Thyroid gland (tissue), 4 donors: Measurements from ENCODE around the gene IMP3. TPM values are rescaled to one million over a fixed set of nuclear protein-coding genes. Genes with fewer than 3 reads are reported as not detected.

Source experiments
- DNase-seq, 2 donors: peaks; one replicate each; pipeline ENCODE4 v3.0.0-alpha.2; 2019
- H3K27ac ChIP-seq, 3 donors: fragments of 200-600 bp; sonication (generic); 1 replicate in 2 of 3; 2 replicates in 1 of 3; pipeline ENCODE4 v1.5.1; 2016 to 2019; ENCODE audit warnings: mild to moderate bottlenecking in 1 of 3, moderate library complexity in 1 of 3
- H3K27me3 ChIP-seq: fragments of 200-600 bp; sonication (generic); one replicate; pipeline ENCODE4 v1.5.1; 2019
- H3K36me3 ChIP-seq, 2 donors: fragments of 200-600 bp; sonication (generic); one replicate each; pipeline ENCODE4 v1.5.1; 2016 to 2019
- H3K4me1 ChIP-seq, 2 donors: fragments of 200-600 bp; sonication (generic); one replicate each; pipeline ENCODE4 v1.5.1; 2017 to 2019
- H3K4me3 ChIP-seq, 3 donors: fragments of 200-600 bp; sonication (generic); replicated peaks in 1 of 3; 1 replicate in 2 of 3; 2 replicates in 1 of 3; pipeline ENCODE4 v1.5.1; 2016; ENCODE audit warnings: mild to moderate bottlenecking in 1 of 3
- H3K9me3 ChIP-seq: fragments of 200-600 bp; sonication (generic); one replicate; pipeline ENCODE4 v1.5.1; 2017
- POLR2A ChIP-seq, 2 donors: fragments of 450-650 bp; IDR thresholded peaks; one replicate each; pipeline ENCODE4 v1.6.1; 2017; ENCODE audit warnings: antibody characterized with exemption in 2 of 2, mild to moderate bottlenecking in 2 of 2, moderate library complexity in 1 of 2
- WGBS, 2 donors: methylation state at CpG; one replicate each; pipeline ENCODE4 v1.1.5; 2017; 5-methylcytosine and 5-hydroxymethylcytosine counted together
- intact Hi-C: fragments of 100-400 bp; cut with DNase I; formaldehyde crosslinking; loops from one replicate; pipeline ENCODE4 v1.15.1; 2023
- total RNA-seq, 4 donors: library from RNA; depleted of rRNA; stranded (reverse); fragments of >200 nt; gene quantifications; one replicate each; pipeline ENCODE4 v1.2.3, GENCODE V29; 2016
- TF ChIP-seq, protein P1 (sequence below), 6 experiments: fragments of 200-600 bp in 3 of 6; fragments of 450-650 bp in 3 of 6; sonication (generic) in 3 of 6; IDR thresholded peaks; one replicate each; pipeline ENCODE4 v1.5.1; 2016 to 2019; ENCODE audit warnings: antibody characterized with exemption in 6 of 6, mild to moderate bottlenecking in 2 of 6, inconsistent platforms in 1 of 6, moderate library complexity in 1 of 6

The IMP3 gene
- total RNA-seq, 4 donors from 2014 or later = 75.2 to 187 (median 133) TPM

DNA sequence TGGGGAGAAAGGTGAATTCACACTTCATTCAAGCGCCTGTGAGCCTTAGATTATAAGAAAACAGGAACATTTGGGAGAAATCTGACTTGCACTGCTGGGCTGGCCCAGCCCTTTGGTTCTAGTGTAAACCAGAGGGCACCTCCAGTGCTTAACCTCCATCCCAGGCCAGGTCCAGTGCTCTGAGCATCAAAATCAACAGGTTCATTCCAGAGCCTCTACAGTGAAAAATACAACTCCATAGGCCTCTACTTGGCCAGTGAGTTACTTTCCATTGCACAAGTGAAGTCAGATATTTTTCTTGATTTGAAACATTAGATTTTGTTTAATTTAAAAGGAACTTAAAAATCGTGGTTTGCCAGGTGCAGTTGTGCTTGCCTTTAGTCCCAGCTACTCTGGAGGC, 17.5 kb downstream of the IMP3 start:
- Histone ChIP-seq H3K36me3 (peaks cover 5 to 6% of the 10 kb centered on the region in 2 donors), H3K4me3 (no peak overlapping the region), H3K4me1 (peaks cover 5 to 18% of the 10 kb centered on the region in 2 donors), H3K9me3 (no peaks in the 10 kb centered on the region), H3K27me3 (no peaks in the 10 kb centered on the region), H3K27ac (peak overlapping the region in 1 of 3 donors; percentile 7)
- intact Hi-C loops = no loop called here
- 85% methylated on average over 2 of the region's 2 CpGs for WGBS, 2 donors
- TF ChIP-seq POLR2A (IDR thresholded peaks at IDR 0.05) = no peak
- TF ChIP-seq, protein P1, sequence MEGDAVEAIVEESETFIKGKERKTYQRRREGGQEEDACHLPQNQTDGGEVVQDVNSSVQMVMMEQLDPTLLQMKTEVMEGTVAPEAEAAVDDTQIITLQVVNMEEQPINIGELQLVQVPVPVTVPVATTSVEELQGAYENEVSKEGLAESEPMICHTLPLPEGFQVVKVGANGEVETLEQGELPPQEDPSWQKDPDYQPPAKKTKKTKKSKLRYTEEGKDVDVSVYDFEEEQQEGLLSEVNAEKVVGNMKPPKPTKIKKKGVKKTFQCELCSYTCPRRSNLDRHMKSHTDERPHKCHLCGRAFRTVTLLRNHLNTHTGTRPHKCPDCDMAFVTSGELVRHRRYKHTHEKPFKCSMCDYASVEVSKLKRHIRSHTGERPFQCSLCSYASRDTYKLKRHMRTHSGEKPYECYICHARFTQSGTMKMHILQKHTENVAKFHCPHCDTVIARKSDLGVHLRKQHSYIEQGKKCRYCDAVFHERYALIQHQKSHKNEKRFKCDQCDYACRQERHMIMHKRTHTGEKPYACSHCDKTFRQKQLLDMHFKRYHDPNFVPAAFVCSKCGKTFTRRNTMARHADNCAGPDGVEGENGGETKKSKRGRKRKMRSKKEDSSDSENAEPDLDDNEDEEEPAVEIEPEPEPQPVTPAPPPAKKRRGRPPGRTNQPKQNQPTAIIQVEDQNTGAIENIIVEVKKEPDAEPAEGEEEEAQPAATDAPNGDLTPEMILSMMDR (IDR thresholded peaks at IDR 0.05) = no peak
- no peak for DNase-seq

DNA sequence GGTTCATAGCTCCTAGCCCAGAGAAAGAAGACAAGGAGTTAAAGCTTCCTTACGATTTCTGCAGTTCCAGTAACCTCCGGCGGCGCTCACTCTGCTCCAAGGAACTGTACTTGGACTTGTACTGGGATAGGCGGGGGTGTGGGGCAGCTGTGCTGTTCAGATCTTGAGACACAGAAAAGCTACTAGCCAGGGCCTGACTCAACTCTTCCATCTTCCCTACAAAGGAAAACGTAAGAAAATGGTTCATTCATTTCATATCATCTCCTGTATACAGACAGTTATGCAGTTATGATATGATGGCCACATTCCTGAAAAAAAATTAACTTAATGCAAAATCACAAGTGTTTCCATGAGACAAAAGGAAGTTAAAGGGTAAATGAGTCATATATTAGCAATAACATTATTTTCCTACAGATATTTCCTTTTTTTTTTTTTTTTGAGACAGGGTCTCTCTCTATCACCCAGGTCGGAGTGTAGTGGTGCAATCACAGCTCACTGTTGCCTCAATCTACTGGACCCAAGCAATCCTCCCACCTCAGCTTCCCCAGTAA, 19.1 kb downstream of the IMP3 start:
- no peaks in the 10 kb centered on the region for H3K9me3 ChIP-seq
- H3K4me1 ChIP-seq = peaks cover 2% of the 10 kb centered on the region in 2 donors
- DNase-seq = peak in 1 of 2 donors; percentile 30
- WGBS, 2 donors = 63 to 67% methylated on average over 7 of the region's 7 CpGs
- H3K27me3 ChIP-seq = no peaks in the 10 kb centered on the region
- peak overlapping the region in 1 of 3 donors; percentile 52 for H3K27ac ChIP-seq
- no peak for TF ChIP-seq POLR2A (IDR thresholded peaks at IDR 0.05)
- TF ChIP-seq, protein P1 (IDR thresholded peaks at IDR 0.05) = peak in 1 of 6 experiments; percentile 15
- intact Hi-C loops = no loop called here
- H3K36me3 ChIP-seq = peaks cover 14 to 21% of the 10 kb centered on the region in 2 donors
- no peak overlapping the region for H3K4me3 ChIP-seq

DNA sequence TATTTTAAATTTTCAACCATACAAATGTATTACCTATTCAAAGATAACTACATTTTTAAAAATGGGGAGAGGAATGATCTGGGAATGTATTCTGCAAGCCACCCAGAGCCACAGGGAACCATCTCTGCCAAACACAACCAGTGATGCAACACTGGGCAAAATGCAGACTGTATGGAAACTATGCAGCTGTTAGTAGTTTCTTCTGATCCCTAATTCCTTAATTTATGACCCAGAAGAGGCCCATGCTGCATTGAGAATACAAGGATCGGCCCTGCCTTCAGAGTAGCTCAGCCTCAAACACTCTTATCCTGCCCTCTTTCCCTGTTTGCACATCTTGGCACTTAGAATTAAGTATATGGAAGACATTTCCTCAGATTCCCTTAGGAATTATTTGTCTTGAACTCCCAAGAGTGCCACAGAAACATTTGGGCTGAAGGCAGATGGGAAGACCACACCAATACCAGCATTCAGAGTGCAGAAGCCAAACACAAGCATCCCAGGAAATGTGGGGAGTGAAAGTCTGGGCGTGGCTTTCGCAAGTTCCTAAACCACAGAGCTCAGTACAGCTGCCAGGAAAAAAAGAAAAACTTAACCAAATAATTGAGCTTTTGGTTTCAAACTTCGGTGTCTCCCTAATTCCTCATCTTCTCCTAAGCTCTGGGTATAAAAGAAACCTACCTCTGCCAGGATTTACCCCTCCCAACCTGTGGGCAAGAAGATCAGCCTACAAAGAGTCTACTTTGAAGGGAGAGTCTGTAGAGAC, 19.8 kb downstream of the IMP3 start:
- Histone ChIP-seq H3K9me3 (no peaks in the 10 kb centered on the region), H3K36me3 (peaks cover 14 to 26% of the 10 kb centered on the region in 2 donors), H3K4me3 (no peak overlapping the region), H3K27me3 (no peaks in the 10 kb centered on the region), H3K27ac (peak overlapping the region in 1 of 3 donors; percentile 52), H3K4me1 (no peaks in the 10 kb centered on the region)
- DNase-seq = no peak
- intact Hi-C loops = no loop called here
- 53 to 73% methylated on average over 4 of the region's 4 CpGs for WGBS, 2 donors
- TF ChIP-seq, protein P1 (IDR thresholded peaks at IDR 0.05) = no peak
- TF ChIP-seq POLR2A (IDR thresholded peaks at IDR 0.05) = no peak

DNA sequence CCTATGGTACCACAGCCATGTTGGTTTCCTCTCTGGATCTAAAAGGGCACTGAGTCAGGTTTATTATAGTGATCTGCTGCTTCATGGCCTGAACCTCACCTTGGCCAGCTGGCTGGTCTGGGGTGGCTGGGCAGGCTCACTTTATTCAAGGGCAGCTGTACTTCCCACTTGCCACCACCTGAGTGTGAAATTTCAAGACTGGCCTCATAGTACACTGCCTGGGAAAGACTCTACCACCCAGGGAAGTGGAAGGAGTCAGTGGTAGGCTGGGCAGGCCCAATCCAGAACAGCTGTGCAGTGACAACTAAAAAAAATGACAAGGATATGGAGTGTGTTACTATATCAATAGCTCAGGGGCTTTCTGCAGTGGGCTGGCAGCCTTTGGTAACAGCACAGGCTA, 23.3 kb downstream of the IMP3 start:
- peaks cover 14 to 45% of the 10 kb centered on the region in 2 donors for H3K36me3 ChIP-seq
- H3K4me3 ChIP-seq = no peak overlapping the region
- intact Hi-C loops = no loop called here
- TF ChIP-seq POLR2A (IDR thresholded peaks at IDR 0.05) = no peak
- TF ChIP-seq, protein P1 (IDR thresholded peaks at IDR 0.05) = no peak
- H3K9me3 ChIP-seq = no peaks in the 10 kb centered on the region
- no peak overlapping the region for H3K27ac ChIP-seq
- no peaks in the 10 kb centered on the region for H3K27me3 ChIP-seq
- H3K4me1 ChIP-seq = no peaks in the 10 kb centered on the region
- no peak for DNase-seq
